GM12891 (cell line): ENCODE data around the gene TUT1.

Experiments
- POLR2A ChIP-seq: IDR thresholded peaks from 2 replicates; pipeline ENCODE4 v1.6.1; 2011; ENCODE audit warnings: low read depth, low read length, control low read depth
- POU2F2 ChIP-seq: IDR thresholded peaks from 2 replicates; pipeline ENCODE4 v1.6.1; 2011; ENCODE audit warnings: low read depth, mild to moderate bottlenecking, control low read depth, low read length, moderate library complexity
- TAF1 ChIP-seq: IDR thresholded peaks from 2 replicates; pipeline ENCODE4 v1.6.1; 2011; ENCODE audit warnings: low read depth, low read length, control low read depth

DNA sequence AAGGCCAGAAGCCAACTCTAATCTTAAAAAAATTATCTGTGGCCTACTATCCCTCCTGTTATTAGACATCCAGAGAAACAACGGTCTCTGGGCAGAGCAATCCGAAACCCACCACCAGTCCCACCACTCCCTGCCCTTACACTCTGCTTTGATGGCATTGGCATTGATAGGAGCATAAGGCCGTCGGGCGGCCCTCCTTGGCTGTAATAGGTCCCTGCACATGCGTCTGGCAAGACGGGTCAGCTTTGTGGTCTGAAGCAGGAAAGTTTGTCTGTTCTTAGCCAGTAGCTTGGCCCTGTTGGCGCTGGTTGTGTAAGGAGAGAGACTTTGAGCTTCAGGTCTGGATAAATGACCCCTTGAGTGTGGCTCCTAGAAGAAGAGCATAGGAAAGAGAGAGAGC lies 3.8 kb upstream of the TUT1 start:
- TF ChIP-seq POLR2A (no peak), POU2F2 (no peak), TAF1 (no peak)
